ENCODE results near the gene RNF208. TPM values are rescaled to one million over a fixed set of nuclear protein-coding genes. Genes with fewer than 3 reads are reported as not detected.
A peak's percentile ranks its signal among the peaks of the same experiment; 100 is the strongest.

RNF208 gene
- total and polyA plus RNA-seq, 9 of the 15 experiments (the other 6 are each of a cell fraction or from before 2014, with no cell fraction given), result 0.15 to 6.9 (median 0.50) TPM; not detected in 2

DNA sequence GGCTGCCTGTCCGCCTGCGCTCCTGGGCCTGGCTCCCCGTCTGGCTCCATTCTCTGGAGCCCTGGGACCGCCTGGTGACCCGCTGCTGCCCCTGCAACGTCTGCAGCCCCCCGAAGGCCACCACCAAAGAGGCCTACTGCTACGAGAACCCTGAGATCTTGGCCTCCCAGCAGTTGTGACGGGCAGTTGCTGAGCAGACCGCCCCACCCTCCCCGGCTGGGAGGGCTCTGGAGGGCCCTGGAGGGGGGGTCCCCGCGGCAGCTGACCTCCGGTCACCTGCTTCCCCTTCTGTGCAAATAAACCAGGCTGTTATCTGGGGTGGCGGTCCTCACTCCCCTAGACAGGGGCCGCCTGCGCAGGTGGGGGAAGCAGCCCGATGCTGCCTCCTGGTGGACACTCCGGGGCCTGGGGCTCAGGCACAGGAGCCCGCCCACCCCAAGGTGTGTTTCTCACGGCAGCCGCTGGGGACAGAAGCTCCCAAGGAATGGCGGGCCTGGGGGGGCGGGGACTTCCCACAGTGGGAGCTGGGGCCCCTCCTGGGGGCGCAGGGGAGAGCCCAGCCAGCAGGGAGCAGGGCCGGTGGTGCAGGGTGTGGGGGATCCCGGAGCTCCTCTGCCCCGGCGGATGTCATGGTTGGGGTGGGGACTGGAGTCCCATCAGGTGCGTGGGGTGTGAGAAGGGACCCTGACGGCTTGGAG lies 14.3 kb upstream of the RNF208 start (continued):
- TF ChIP-seq CC2D1A (IDR thresholded peaks at IDR 0.05), result peak; percentile 72; the same call in 1 of the 2 replicates
- TF ChIP-seq ERF (CRISPR knock-in tag; IDR thresholded peaks at IDR 0.05), result 0 out of 2 replicates have a peak, but pooled peaks have one; percentile 9
- peak; percentile 60 for TF ChIP-seq TFE3 (CRISPR knock-in tag; IDR thresholded peaks at IDR 0.05)
- TF ChIP-seq MCM5 (IDR thresholded peaks at IDR 0.05; ENCODE audit: low read depth), result no peak
- TF ChIP-seq LCOR (CRISPR knock-in tag; IDR thresholded peaks at IDR 0.05), result peak; percentile 78
- TF ChIP-seq, protein P1, sequence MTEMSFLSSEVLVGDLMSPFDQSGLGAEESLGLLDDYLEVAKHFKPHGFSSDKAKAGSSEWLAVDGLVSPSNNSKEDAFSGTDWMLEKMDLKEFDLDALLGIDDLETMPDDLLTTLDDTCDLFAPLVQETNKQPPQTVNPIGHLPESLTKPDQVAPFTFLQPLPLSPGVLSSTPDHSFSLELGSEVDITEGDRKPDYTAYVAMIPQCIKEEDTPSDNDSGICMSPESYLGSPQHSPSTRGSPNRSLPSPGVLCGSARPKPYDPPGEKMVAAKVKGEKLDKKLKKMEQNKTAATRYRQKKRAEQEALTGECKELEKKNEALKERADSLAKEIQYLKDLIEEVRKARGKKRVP (CRISPR knock-in tag; IDR thresholded peaks at IDR 0.05), result no peak
- TF ChIP-seq CREB1 (IDR thresholded peaks at IDR 0.05), result 0 out of 2 replicates have a peak, but pooled peaks have one; percentile 33
- TF ChIP-seq CREB1 (CRISPR knock-in tag; IDR thresholded peaks at IDR 0.05), result peak; percentile 71; the same call in 1 of the 2 replicates
- TF ChIP-seq, protein P2, sequence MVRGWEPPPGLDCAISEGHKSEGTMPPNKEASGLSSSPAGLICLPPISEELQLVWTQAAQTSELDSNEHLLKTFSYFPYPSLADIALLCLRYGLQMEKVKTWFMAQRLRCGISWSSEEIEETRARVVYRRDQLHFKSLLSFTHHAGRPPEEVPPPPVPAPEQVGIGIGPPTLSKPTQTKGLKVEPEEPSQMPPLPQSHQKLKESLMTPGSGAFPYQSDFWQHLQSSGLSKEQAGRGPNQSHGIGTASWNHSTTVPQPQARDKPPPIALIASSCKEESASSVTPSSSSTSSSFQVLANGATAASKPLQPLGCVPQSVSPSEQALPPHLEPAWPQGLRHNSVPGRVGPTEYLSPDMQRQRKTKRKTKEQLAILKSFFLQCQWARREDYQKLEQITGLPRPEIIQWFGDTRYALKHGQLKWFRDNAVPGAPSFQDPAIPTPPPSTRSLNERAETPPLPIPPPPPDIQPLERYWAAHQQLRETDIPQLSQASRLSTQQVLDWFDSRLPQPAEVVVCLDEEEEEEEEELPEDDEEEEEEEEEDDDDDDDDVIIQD (CRISPR knock-in tag; IDR thresholded peaks at IDR 0.05), result no peak
- TF ChIP-seq ARID3B (CRISPR knock-in tag; IDR thresholded peaks at IDR 0.05; ENCODE audit: borderline replicate concordance), result no peak
- TF ChIP-seq ZNF57 (CRISPR knock-in tag; IDR thresholded peaks at IDR 0.05), result no peak
- TF ChIP-seq GABPB1 (CRISPR knock-in tag; IDR thresholded peaks at IDR 0.05), result peak; percentile 86
- TF ChIP-seq ZNF12 (CRISPR knock-in tag; IDR thresholded peaks at IDR 0.05), result 0 out of 2 replicates have a peak, but pooled peaks have one; percentile 30
- no peak for TF ChIP-seq YBX1 (IDR thresholded peaks at IDR 0.05)
- peak; percentile 85 for TF ChIP-seq ARID1B (IDR thresholded peaks at IDR 0.05)
- TF ChIP-seq STAT6 (CRISPR knock-in tag; IDR thresholded peaks at IDR 0.05), result 0 out of 2 replicates have a peak, but pooled peaks have one; percentile 76
- no peak for TF ChIP-seq ILK (tag; IDR thresholded peaks at IDR 0.05; ENCODE audit: borderline replicate concordance, low read depth)
- TF ChIP-seq MLLT1 (IDR thresholded peaks at IDR 0.05), result peak in 1 of 2 experiments; percentile 70; a peak in 1 of 4 replicates

Measured in K562 (cell line).